ENCODE data around the gene KCNK16.

DNA sequence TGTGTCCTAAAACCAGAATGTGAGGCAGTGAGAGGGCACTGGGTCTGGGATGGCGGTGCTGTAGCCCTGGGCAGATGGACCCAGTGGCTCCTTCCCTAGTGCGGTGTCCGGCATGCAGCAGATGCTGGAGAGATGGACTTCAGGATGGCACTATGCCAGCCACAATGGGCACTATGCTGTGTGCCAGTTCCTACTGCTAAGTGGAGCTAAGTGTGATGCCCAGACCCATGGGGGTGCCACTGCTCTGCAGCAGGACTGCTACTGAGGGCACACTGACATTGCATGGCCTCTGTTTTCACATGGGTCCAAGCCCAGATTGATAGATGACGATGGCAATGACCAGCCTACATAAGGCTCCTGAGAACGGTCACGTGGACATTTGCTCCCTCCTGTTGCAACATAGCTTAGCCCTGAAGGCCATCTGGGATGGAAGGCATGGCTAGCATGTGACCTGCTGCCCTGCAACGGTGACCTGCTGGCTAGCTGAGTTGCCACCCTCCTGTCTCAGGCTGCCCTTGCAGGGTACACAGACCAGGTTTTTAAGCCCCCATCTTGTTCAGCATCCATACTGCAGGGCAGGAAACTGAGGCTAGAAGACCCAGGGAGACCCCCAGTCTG, 31.3 kb upstream of the KCNK16 start:
- TF ChIP-seq, protein P1, sequence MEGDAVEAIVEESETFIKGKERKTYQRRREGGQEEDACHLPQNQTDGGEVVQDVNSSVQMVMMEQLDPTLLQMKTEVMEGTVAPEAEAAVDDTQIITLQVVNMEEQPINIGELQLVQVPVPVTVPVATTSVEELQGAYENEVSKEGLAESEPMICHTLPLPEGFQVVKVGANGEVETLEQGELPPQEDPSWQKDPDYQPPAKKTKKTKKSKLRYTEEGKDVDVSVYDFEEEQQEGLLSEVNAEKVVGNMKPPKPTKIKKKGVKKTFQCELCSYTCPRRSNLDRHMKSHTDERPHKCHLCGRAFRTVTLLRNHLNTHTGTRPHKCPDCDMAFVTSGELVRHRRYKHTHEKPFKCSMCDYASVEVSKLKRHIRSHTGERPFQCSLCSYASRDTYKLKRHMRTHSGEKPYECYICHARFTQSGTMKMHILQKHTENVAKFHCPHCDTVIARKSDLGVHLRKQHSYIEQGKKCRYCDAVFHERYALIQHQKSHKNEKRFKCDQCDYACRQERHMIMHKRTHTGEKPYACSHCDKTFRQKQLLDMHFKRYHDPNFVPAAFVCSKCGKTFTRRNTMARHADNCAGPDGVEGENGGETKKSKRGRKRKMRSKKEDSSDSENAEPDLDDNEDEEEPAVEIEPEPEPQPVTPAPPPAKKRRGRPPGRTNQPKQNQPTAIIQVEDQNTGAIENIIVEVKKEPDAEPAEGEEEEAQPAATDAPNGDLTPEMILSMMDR (IDR thresholded peaks at IDR 0.05): no peak
- no peak for TF ChIP-seq POLR2A (IDR thresholded peaks at IDR 0.05)
